ENCODE data around the gene TRIM40. TPM values are rescaled to one million over a fixed set of nuclear protein-coding genes. Genes with fewer than 3 reads are reported as not detected.

TRIM40 gene
- total RNA-seq, 2 donors from 2014 or later, result not detected

GRCh38 chr6:30180145-30180544, 44.2 kb downstream of the TRIM40 start:
- no peak for DNase-seq
- intact Hi-C loops (cut with DNase I), result no loop called here
- no peak for ATAC-seq

GRCh38 chr6:30184417-30185031, 48.6 kb downstream of the TRIM40 start:
- intact Hi-C loops (cut with DNase I), result no loop called here
- ATAC-seq (no peak), DNase-seq (no peak)

- DNase-seq, result no peak
- intact Hi-C loops (cut with DNase I), result no loop called here
- ATAC-seq, result no peak
These were observed 50.0 kb downstream of the TRIM40 start for GRCh38 chr6:30185846-30186484.

- DNase-seq (no peak), ATAC-seq (no peak)
- intact Hi-C loops (cut with DNase I), result no loop called here
These were observed 52.6 kb downstream of the TRIM40 start for GRCh38 chr6:30188541-30188940.

GRCh38 chr6:30192076-30192475, 56.1 kb downstream of the TRIM40 start:
- intact Hi-C loops (cut with DNase I), result no loop called here
- ATAC-seq (no peak), DNase-seq (no peak)

GRCh38 chr6:30194797-30195690, 59.1 kb downstream of the TRIM40 start:
- ATAC-seq (no peak), DNase-seq (no peak)
- intact Hi-C loops (cut with DNase I), result no loop called here

- no peak for ATAC-seq
- DNase-seq, result no peak
- intact Hi-C loops (cut with DNase I), result no loop called here
These were observed 60.0 kb downstream of the TRIM40 start for GRCh38 chr6:30195951-30196350.

- intact Hi-C loops (cut with DNase I), result no loop called here
- DNase-seq, result no peak
- no peak for ATAC-seq
These were observed 60.4 kb downstream of the TRIM40 start for GRCh38 chr6:30196376-30196775.

Other genes starting within 250 kb of the TRIM40 start
- 100 to 1,000 TPM; 290 to 337 TPM for gene HLA-A, start 193.6 kb upstream of the TRIM40 start, total RNA-seq
- gene POLR1H, start 74.9 kb upstream of the TRIM40 start, total RNA-seq, result 10 to 100 TPM; 14.7 to 16.6 TPM
- gene PPP1R11, start 68.9 kb upstream of the TRIM40 start, total RNA-seq, result 10 to 100 TPM; 43.7 to 48.1 TPM
- not detected for gene RNF39, start 60.4 kb upstream of the TRIM40 start, total RNA-seq
- gene TRIM31, start 23.1 kb upstream of the TRIM40 start, total RNA-seq, result not detected
- gene TRIM10, start 25.1 kb downstream of the TRIM40 start, total RNA-seq, result not detected
- gene TRIM15, start 27.4 kb downstream of the TRIM40 start, total RNA-seq, result not detected
- 10 to 100 TPM; 22.1 to 24.1 TPM for gene TRIM26, start 77.3 kb downstream of the TRIM40 start, total RNA-seq
- gene TRIM39, start 190.8 kb downstream of the TRIM40 start, total RNA-seq, result 10 to 100 TPM in 1 of 2 donors, 1 to 10 TPM in 1; 9.5 to 11.2 TPM
- 10 to 100 TPM; 21.0 to 26.2 TPM for gene RPP21, start 209.0 kb downstream of the TRIM40 start, total RNA-seq

Measured in left cardiac atrium (tissue), 4 donors.